Erythroblast (primary cell): Measurements from ENCODE around the gene CDK12.
A peak's percentile ranks its signal among the peaks of the same experiment; 100 is the strongest.
"Not testable (repeated sequence)": the region's sequence is repeated elsewhere in the genome, so short reads cannot be mapped to it uniquely, and the experiment has no call there.

ENCODE experiments used
- DNase-seq, 2 experiments: peaks; one replicate each; lab custom pipeline; 2025; lab: John Stamatoyannopoulos, UW
- GATA1 ChIP-seq: IDR thresholded peaks from 2 replicates; pipeline ENCODE4 v1.6.1; 2011; ENCODE audit warnings: low read depth, mild to moderate bottlenecking, control low read depth, low read length, moderate library complexity
- POLR2A ChIP-seq: IDR thresholded peaks from 2 replicates; pipeline ENCODE4 v1.6.1; 2011; ENCODE audit warnings: mild to moderate bottlenecking, low read length

The CDK12 gene

GRCh38 chr17:39461113-39461925, at the start of gene CDK12:
Gene CDK12 (plus strand): TSS chr17:39461486. CDS start chr17:39462072, 586 bp downstream.
- DNase-seq = peak; percentile 99 to 100
- TF ChIP-seq GATA1 (no peak), POLR2A (peak; percentile 98)

- TF ChIP-seq GATA1 (no peak), POLR2A (peak; percentile 23)
Observed at GRCh38 chr17:39416141-39416540, 45.1 kb upstream of the CDK12 start.

GRCh38 chr17:39429600-39429999, 31.7 kb upstream of the CDK12 start:
- TF ChIP-seq POLR2A (no peak), GATA1 (no peak)
- DNase-seq = no peak

More at GRCh38 chr17:39416141-39416540, 45.1 kb upstream of the CDK12 start:
- peak; percentile 72 to 91 for DNase-seq

GRCh38 chr17:39439868-39440267, 21.4 kb upstream of the CDK12 start:
- not testable (repeated sequence) for DNase-seq

GRCh38 chr17:39443326-39443725, 18.0 kb upstream of the CDK12 start:
- TF ChIP-seq GATA1 = no peak
- no peak for TF ChIP-seq POLR2A
- DNase-seq = no peak

GRCh38 chr17:39447561-39447960, 13.7 kb upstream of the CDK12 start:
- DNase-seq = no peak
- TF ChIP-seq POLR2A (no peak), GATA1 (no peak)

GRCh38 chr17:39450051-39450450, 11.2 kb upstream of the CDK12 start:
- no peak for TF ChIP-seq GATA1
- no peak for TF ChIP-seq POLR2A
- DNase-seq = peak in 1 of 2 experiments; percentile 47

- peak; percentile 93 for TF ChIP-seq POLR2A
- TF ChIP-seq GATA1 = no peak
- peak; percentile 98 for DNase-seq
Observed at GRCh38 chr17:39450847-39451581, 10.3 kb upstream of the CDK12 start, which contains the start of gene MED1. Gene MED1 (minus strand): TSS chr17:39451263. CDS start chr17:39451062, 201 bp downstream.

GRCh38 chr17:39455919-39456318, 5.4 kb upstream of the CDK12 start:
- TF ChIP-seq GATA1 = no peak
- TF ChIP-seq POLR2A = no peak
- no peak for DNase-seq

- peak; percentile 75 to 84 for DNase-seq
- no peak for TF ChIP-seq POLR2A
- no peak for TF ChIP-seq GATA1
Observed at GRCh38 chr17:39461926-39462569, 762 bp downstream of the CDK12 start.

GRCh38 chr17:39462631-39463375, 1.5 kb downstream of the CDK12 start:
- no peak for TF ChIP-seq POLR2A
- no peak for TF ChIP-seq GATA1
- DNase-seq = peak; percentile 56 to 68

- DNase-seq = not testable (repeated sequence)
Observed at GRCh38 chr17:39464639-39465181, 3.4 kb downstream of the CDK12 start.

- DNase-seq = not testable (repeated sequence)
Observed at GRCh38 chr17:39468610-39469009, 7.3 kb downstream of the CDK12 start.

- TF ChIP-seq GATA1 (no peak), POLR2A (no peak)
- DNase-seq = no peak
Observed at GRCh38 chr17:39473310-39473709, 12.0 kb downstream of the CDK12 start.

GRCh38 chr17:39479631-39480030, 18.3 kb downstream of the CDK12 start:
- not testable (repeated sequence) for DNase-seq
